ENCODE results near the gene FRAS1. TPM values are rescaled to one million over a fixed set of nuclear protein-coding genes. Genes with fewer than 3 reads are reported as not detected.
"Not testable (repeated sequence)": the region's sequence is repeated elsewhere in the genome, so short reads cannot be mapped to it uniquely, and the experiment has no call there.

The FRAS1 gene
- total RNA-seq, 1 experiment from 2014 or later: 3.4 TPM

- Histone ChIP-seq H3K36me3 (ENCODE audit: low read depth, low read length) (no peaks in the 10 kb centered on the region), H3K79me2 (ENCODE audit: low read length) (no peaks in the 10 kb centered on the region), H3K4me3 (ENCODE audit: low read length) (no peak overlapping the region), H3K9me2 (replicated peaks; ENCODE audit: low read length) (no peaks in the 10 kb centered on the region), H3K9me3 (ENCODE audit: low read length) (no peaks in the 10 kb centered on the region), H3K27ac (ENCODE audit: low read length) (no peak overlapping the region), H3K4me1 (ENCODE audit: insufficient read depth, low read length) (peaks cover 46% of the 10 kb centered on the region), H2AFZ (ENCODE audit: low read length) (no peak overlapping the region), H3K4me2 (ENCODE audit: low read length) (no peak overlapping the region), H3F3A (ENCODE audit: low read length, unreplicated experiment) (no peaks in the 10 kb centered on the region), H4K20me1 (ENCODE audit: low read length) (no peaks in the 10 kb centered on the region), H3K9ac (ENCODE audit: low read length) (no peak overlapping the region), H3K27me3 (ENCODE audit: low read length) (no peaks in the 10 kb centered on the region)
- ATAC-seq (no peak), DNase-seq (peak; percentile 31)
- intact Hi-C loops (cut with micrococcal nuclease): no loop called here
- POLR2A ChIA-PET (ENCODE audit: unreplicated experiment): no interaction called here
- BruUV-seq (replicated peaks): no TSS peak
- CTCF ChIA-PET: no interaction called here
- no peak for TF ChIP-seq EZH2phosphoT487 (IDR thresholded peaks at IDR 0.05; ENCODE audit: borderline replicate concordance, low read length)
- no peak for TF ChIP-seq EZH2 (IDR thresholded peaks at IDR 0.05; ENCODE audit: low read length, unreplicated experiment)
- TF ChIP-seq, protein P1, sequence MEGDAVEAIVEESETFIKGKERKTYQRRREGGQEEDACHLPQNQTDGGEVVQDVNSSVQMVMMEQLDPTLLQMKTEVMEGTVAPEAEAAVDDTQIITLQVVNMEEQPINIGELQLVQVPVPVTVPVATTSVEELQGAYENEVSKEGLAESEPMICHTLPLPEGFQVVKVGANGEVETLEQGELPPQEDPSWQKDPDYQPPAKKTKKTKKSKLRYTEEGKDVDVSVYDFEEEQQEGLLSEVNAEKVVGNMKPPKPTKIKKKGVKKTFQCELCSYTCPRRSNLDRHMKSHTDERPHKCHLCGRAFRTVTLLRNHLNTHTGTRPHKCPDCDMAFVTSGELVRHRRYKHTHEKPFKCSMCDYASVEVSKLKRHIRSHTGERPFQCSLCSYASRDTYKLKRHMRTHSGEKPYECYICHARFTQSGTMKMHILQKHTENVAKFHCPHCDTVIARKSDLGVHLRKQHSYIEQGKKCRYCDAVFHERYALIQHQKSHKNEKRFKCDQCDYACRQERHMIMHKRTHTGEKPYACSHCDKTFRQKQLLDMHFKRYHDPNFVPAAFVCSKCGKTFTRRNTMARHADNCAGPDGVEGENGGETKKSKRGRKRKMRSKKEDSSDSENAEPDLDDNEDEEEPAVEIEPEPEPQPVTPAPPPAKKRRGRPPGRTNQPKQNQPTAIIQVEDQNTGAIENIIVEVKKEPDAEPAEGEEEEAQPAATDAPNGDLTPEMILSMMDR (conservative IDR thresholded peaks at IDR 0.05; ENCODE audit: low read depth, low read length): no peak
Measured at GRCh38 chr4:78545275-78546246, 488.4 kb downstream of the FRAS1 start.

GRCh38 chr4:78547899-78548298 lies 490.8 kb downstream of the FRAS1 start:
- not testable (repeated sequence) for BruUV-seq (replicated peaks)

GRCh38 chr4:78548889-78549288 lies 491.8 kb downstream of the FRAS1 start:
- H3K27me3 ChIP-seq (ENCODE audit: low read length); H3K9ac ChIP-seq (ENCODE audit: low read length); H3K9me2 ChIP-seq (replicated peaks; ENCODE audit: low read length); intact Hi-C loops (cut with micrococcal nuclease); H3K9me3 ChIP-seq (ENCODE audit: low read length); BruUV-seq (replicated peaks); ATAC-seq; H3K36me3 ChIP-seq (ENCODE audit: low read depth, low read length); DNase-seq; H3F3A ChIP-seq (ENCODE audit: low read length, unreplicated experiment); CTCF ChIA-PET; H4K20me1 ChIP-seq (ENCODE audit: low read length); POLR2A ChIA-PET (ENCODE audit: unreplicated experiment); H2AFZ ChIP-seq (ENCODE audit: low read length); H3K4me2 ChIP-seq (ENCODE audit: low read length); H3K4me3 ChIP-seq (ENCODE audit: low read length); H3K27ac ChIP-seq (ENCODE audit: low read length): not testable (repeated sequence)
- Histone ChIP-seq H3K79me2 (ENCODE audit: low read length) (peaks cover 19% of the 10 kb centered on the region), H3K4me1 (ENCODE audit: insufficient read depth, low read length) (peaks cover 44% of the 10 kb centered on the region)

More at GRCh38 chr4:78547899-78548298, 490.8 kb downstream of the FRAS1 start:
- H3K27ac ChIP-seq (ENCODE audit: low read length); POLR2A ChIA-PET (ENCODE audit: unreplicated experiment); H3K4me2 ChIP-seq (ENCODE audit: low read length); H3K9ac ChIP-seq (ENCODE audit: low read length); H3K36me3 ChIP-seq (ENCODE audit: low read depth, low read length); DNase-seq; H2AFZ ChIP-seq (ENCODE audit: low read length); H3K79me2 ChIP-seq (ENCODE audit: low read length); CTCF ChIA-PET; H4K20me1 ChIP-seq (ENCODE audit: low read length); H3F3A ChIP-seq (ENCODE audit: low read length, unreplicated experiment); H3K9me3 ChIP-seq (ENCODE audit: low read length); ATAC-seq; H3K9me2 ChIP-seq (replicated peaks; ENCODE audit: low read length); H3K4me3 ChIP-seq (ENCODE audit: low read length); intact Hi-C loops (cut with micrococcal nuclease); H3K27me3 ChIP-seq (ENCODE audit: low read length): not testable (repeated sequence)
- H3K4me1 ChIP-seq (ENCODE audit: insufficient read depth, low read length): peaks cover 44% of the 10 kb centered on the region

All from PC-3 (cell line).